H9 (cell line): ENCODE data around the gene DCBLD1. TPM values are rescaled to one million over a fixed set of nuclear protein-coding genes. Genes with fewer than 3 reads are reported as not detected.

Experiments
- DNase-seq: peaks from one replicate; pipeline ENCODE4 v3.0.0-alpha.2; 2017
- H2AFZ ChIP-seq: one replicate; pipeline ENCODE4 v1.6.1; 2013; ENCODE audit warnings: mild to moderate bottlenecking, low read length, control low read depth, moderate library complexity
- H2AK5ac ChIP-seq: 2 replicates; pipeline ENCODE4 v1.6.1; 2013; ENCODE audit warnings: low read length, control low read depth, mixed read lengths; ENCODE audit not compliant: insufficient read length
- H2BK120ac ChIP-seq: one replicate; pipeline ENCODE4 v1.6.1; 2013; ENCODE audit warnings: low read depth, mild to moderate bottlenecking, low read length, control low read depth, inconsistent platforms; ENCODE audit not compliant: poor library complexity, severe bottlenecking
- H2BK12ac ChIP-seq: 2 replicates; pipeline ENCODE4 v1.6.1; 2013; ENCODE audit warnings: low read length, control low read depth, mixed read lengths, low read depth; ENCODE audit not compliant: insufficient read length
- H2BK15ac ChIP-seq: 2 replicates; pipeline ENCODE4 v1.6.1; 2013; ENCODE audit warnings: low read depth, low read length, control low read depth
- H2BK20ac ChIP-seq: one replicate; pipeline ENCODE4 v1.6.1; 2013; ENCODE audit warnings: low read depth, mild to moderate bottlenecking, low read length, control low read depth, inconsistent platforms; ENCODE audit not compliant: poor library complexity, severe bottlenecking
- H2BK5ac ChIP-seq: 2 replicates; pipeline ENCODE4 v1.6.1; 2013; ENCODE audit warnings: low read length, control low read depth, mixed read lengths; ENCODE audit not compliant: insufficient read length
- H3K14ac ChIP-seq: 2 replicates; pipeline ENCODE4 v1.6.1; 2013; ENCODE audit warnings: low read length, control low read depth; ENCODE audit not compliant: insufficient read depth
- H3K18ac ChIP-seq: 2 replicates; pipeline ENCODE4 v1.6.1; 2013; ENCODE audit warnings: low read depth, mild to moderate bottlenecking, mixed read lengths, low read length, control low read depth; ENCODE audit not compliant: insufficient read length
- H3K23ac ChIP-seq: 2 replicates; pipeline ENCODE4 v1.6.1; 2013; ENCODE audit warnings: low read length, control low read depth, mixed read lengths, low read depth; ENCODE audit not compliant: insufficient read length
- H3K23me2 ChIP-seq: 2 replicates; pipeline ENCODE4 v1.6.1; 2013; ENCODE audit warnings: low read depth, mild to moderate bottlenecking, mixed read lengths, low read length, control low read depth; ENCODE audit not compliant: insufficient read length, poor library complexity, severe bottlenecking
- H3K27ac ChIP-seq: 2 replicates; pipeline ENCODE4 v1.5.1; 2013; ENCODE audit warnings: low read length, control low read depth, mixed read lengths, low read depth; ENCODE audit not compliant: insufficient read length
- H3K27me3 ChIP-seq: 2 replicates; pipeline ENCODE4 v1.6.1; 2013; ENCODE audit warnings: low read length, control low read depth, inconsistent platforms; ENCODE audit not compliant: insufficient read depth
- H3K4ac ChIP-seq: 2 replicates; pipeline ENCODE4 v1.6.1; 2013; ENCODE audit warnings: low read depth, mild to moderate bottlenecking, control low read depth, inconsistent platforms, low read length, moderate library complexity
- H3K4me1 ChIP-seq: 2 replicates; pipeline ENCODE4 v1.6.1; 2013; ENCODE audit warnings: low read length, control low read depth, inconsistent platforms; ENCODE audit not compliant: insufficient read depth
- H3K4me2 ChIP-seq: 2 replicates; pipeline ENCODE4 v1.6.1; 2013; ENCODE audit warnings: low read length, control low read depth, mixed read lengths; ENCODE audit not compliant: insufficient read length, insufficient read depth
- H3K56ac ChIP-seq: 2 replicates; pipeline ENCODE4 v1.6.1; 2013; ENCODE audit warnings: low read depth, mild to moderate bottlenecking, mixed read lengths, low read length, control low read depth; ENCODE audit not compliant: insufficient read length
- H3K79me1 ChIP-seq: 2 replicates; pipeline ENCODE4 v1.6.1; 2013; ENCODE audit warnings: low read depth, mild to moderate bottlenecking, moderate library complexity, low read length, control low read depth, inconsistent platforms; ENCODE audit not compliant: insufficient read depth, poor library complexity, severe bottlenecking
- H3K79me2 ChIP-seq: 2 replicates; pipeline ENCODE4 v1.6.1; 2013; ENCODE audit warnings: low read length, control low read depth, inconsistent platforms; ENCODE audit not compliant: insufficient read depth
- H3K9ac ChIP-seq: 2 replicates; pipeline ENCODE4 v1.6.1; 2013; ENCODE audit warnings: low read length, control low read depth, mixed read lengths; ENCODE audit not compliant: insufficient read length; ENCODE audit errors: extremely low read depth
- H3K9me3 ChIP-seq: one replicate; pipeline ENCODE4 v1.6.1; 2013; ENCODE audit warnings: low read depth, low read length, inconsistent platforms; ENCODE audit not compliant: control insufficient read depth
- H3T11ph ChIP-seq: one replicate; pipeline ENCODE4 v1.6.1; 2013; ENCODE audit warnings: mild to moderate bottlenecking, low read length, control low read depth, inconsistent platforms
- H4K20me1 ChIP-seq: one replicate; pipeline ENCODE4 v1.6.1; 2013; ENCODE audit not compliant: control insufficient read depth, insufficient read length, insufficient read depth
- H4K5ac ChIP-seq: 2 replicates; pipeline ENCODE4 v1.6.1; 2013; ENCODE audit warnings: low read depth, mild to moderate bottlenecking, mixed read lengths, low read length, control low read depth; ENCODE audit not compliant: insufficient read length
- H4K8ac ChIP-seq: replicated peaks from 2 replicates; pipeline ENCODE4 v1.6.1; 2013; ENCODE audit warnings: low read length, control low read depth, mixed read lengths, low read depth; ENCODE audit not compliant: insufficient read length
- H4K91ac ChIP-seq: 2 replicates; pipeline ENCODE4 v1.6.1; 2013; ENCODE audit warnings: low read depth, mild to moderate bottlenecking, moderate library complexity, mixed read lengths, low read length, control low read depth; ENCODE audit not compliant: insufficient read length
- H3K27ac Mint-ChIP-seq, 3 experiments: 2 replicates in 2 of 3; 3 replicates in 1 of 3; pipeline ENCODE4 v1.8.0; 2020 to 2021; ENCODE audit warnings: mixed read lengths in 3 of 3, mild to moderate bottlenecking in 1 of 3, moderate library complexity in 1 of 3
- H3K27me3 Mint-ChIP-seq: 2 replicates; pipeline ENCODE4 v1.8.0; 2021; ENCODE audit warnings: low read depth, mild to moderate bottlenecking, moderate library complexity, mixed read lengths
- H3K36me3 Mint-ChIP-seq, 3 experiments: 2 replicates in 2 of 3; 3 replicates in 1 of 3; pipeline ENCODE4 v1.8.0; 2020 to 2021; ENCODE audit warnings: low read depth in 3 of 3, mixed read lengths in 3 of 3; ENCODE audit not compliant: insufficient read depth in 1 of 3
- H3K4me1 Mint-ChIP-seq, 2 experiments: 2 replicates each; pipeline ENCODE4 v1.8.0; 2020; ENCODE audit warnings: mixed read lengths in 2 of 2
- H3K4me3 Mint-ChIP-seq, 2 experiments: 2 replicates in 1 of 2; 3 replicates in 1 of 2; pipeline ENCODE4 v1.8.0; 2020 to 2021; ENCODE audit warnings: mild to moderate bottlenecking in 2 of 2, mixed read lengths in 2 of 2, moderate library complexity in 1 of 2
- H3K9me3 Mint-ChIP-seq, 2 experiments: 2 replicates in 1 of 2; 3 replicates in 1 of 2; pipeline ENCODE4 v1.8.0; 2020; ENCODE audit warnings: mild to moderate bottlenecking in 2 of 2, mixed read lengths in 2 of 2, moderate library complexity in 1 of 2
- WGBS: extraction: QIAGEN DNeasy Blood & Tissue Kit; methylation state at CpG from one replicate; pipeline ENCODE4 v1.1.7; 2013; ENCODE audit warnings: missing lambda C conversion rate, low lambda C conversion rate, mixed read lengths; ENCODE audit not compliant: insufficient read length; ENCODE audit errors: extremely low coverage; 5-methylcytosine and 5-hydroxymethylcytosine counted together
- total RNA-seq: library from RNA; stranded (reverse); gene quantifications from 2 replicates; pipeline ENCODE4 v1.2.1, GENCODE V29; 2021
- TF ChIP-seq, protein P1 (sequence below): fragments of 200-600 bp; sonication (generic); conservative IDR thresholded peaks from 3 replicates; pipeline ENCODE4 v1.8.0; 2021; ENCODE audit warnings: antibody characterized with exemption, mild to moderate bottlenecking

DCBLD1 gene
- total RNA-seq, 1 experiment from 2014 or later, result 10.1 TPM

DNA sequence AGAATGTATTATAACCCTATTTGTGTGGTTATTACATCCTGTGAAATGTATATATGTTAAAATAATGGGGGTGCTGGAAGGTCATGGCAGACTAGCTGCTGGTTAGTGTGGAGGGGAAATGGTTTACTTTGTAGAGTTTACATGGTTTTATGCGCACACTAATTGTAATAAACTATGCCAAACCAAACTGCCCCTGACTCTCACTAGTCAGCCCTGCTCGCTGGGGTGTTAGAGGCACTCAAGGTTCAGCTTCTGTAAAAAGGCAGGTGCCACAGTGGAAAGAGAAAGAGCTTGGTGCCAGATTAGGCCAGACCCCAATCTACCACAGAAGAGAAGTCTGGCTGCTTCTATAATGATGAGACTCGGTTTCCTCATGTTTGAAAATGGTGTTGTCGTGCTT, 67.1 kb downstream of the DCBLD1 start:
- Histone ChIP-seq H2AK5ac (no peak overlapping the region), H3K4ac (no peak overlapping the region), H2BK12ac (no peak overlapping the region), H3T11ph (no peak overlapping the region), H3K27ac (no peak overlapping the region), H4K20me1 (no peaks in the 10 kb centered on the region), H2BK120ac (no peak overlapping the region), H3K18ac (no peak overlapping the region), H2BK20ac (no peak overlapping the region), H3K14ac (no peak overlapping the region), H3K79me1 (no peaks in the 10 kb centered on the region), H3K4me1 (peaks cover 17% of the 10 kb centered on the region; the same call in 1 of the 2 replicates), H3K9ac (no peak overlapping the region), H3K23me2 (peaks cover 4% of the 10 kb centered on the region), H3K27me3 (no peaks in the 10 kb centered on the region), H4K5ac (no peak overlapping the region), H4K8ac (no peak overlapping the region), H2AFZ (no peak overlapping the region), H3K23ac (no peak overlapping the region), H3K9me3 (no peaks in the 10 kb centered on the region), H4K91ac (no peak overlapping the region), H3K4me2 (no peak overlapping the region), H3K56ac (no peak overlapping the region), H2BK15ac (no peak overlapping the region), H2BK5ac (no peak overlapping the region), H3K79me2 (no peaks in the 10 kb centered on the region)
- Mint-ChIP-seq H3K9me3 (no peaks in the 10 kb centered on the region), H3K4me3 (no peak overlapping the region), H3K36me3 (peaks cover 0 to 3% (median 0%) of the 10 kb centered on the region in 3 experiments; a peak in 3 of 7 replicates), H3K4me1 (peaks cover 12 to 25% of the 10 kb centered on the region in 2 experiments; a peak in 3 of 4 replicates), H3K27ac (no peak overlapping the region), H3K27me3 (no peaks in the 10 kb centered on the region)
- TF ChIP-seq, protein P1, sequence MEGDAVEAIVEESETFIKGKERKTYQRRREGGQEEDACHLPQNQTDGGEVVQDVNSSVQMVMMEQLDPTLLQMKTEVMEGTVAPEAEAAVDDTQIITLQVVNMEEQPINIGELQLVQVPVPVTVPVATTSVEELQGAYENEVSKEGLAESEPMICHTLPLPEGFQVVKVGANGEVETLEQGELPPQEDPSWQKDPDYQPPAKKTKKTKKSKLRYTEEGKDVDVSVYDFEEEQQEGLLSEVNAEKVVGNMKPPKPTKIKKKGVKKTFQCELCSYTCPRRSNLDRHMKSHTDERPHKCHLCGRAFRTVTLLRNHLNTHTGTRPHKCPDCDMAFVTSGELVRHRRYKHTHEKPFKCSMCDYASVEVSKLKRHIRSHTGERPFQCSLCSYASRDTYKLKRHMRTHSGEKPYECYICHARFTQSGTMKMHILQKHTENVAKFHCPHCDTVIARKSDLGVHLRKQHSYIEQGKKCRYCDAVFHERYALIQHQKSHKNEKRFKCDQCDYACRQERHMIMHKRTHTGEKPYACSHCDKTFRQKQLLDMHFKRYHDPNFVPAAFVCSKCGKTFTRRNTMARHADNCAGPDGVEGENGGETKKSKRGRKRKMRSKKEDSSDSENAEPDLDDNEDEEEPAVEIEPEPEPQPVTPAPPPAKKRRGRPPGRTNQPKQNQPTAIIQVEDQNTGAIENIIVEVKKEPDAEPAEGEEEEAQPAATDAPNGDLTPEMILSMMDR, result no peak
- no peak for DNase-seq
- WGBS, result no CpG with 5 or more reads among the region's 4 CpGs
